Common myeloid progenitor, CD34-positive (primary cell): Measurements from ENCODE around the gene TRIM29.

ENCODE experiments used
- CTCF ChIA-PET: fragments of 350-600 bp; sonication (Branson Sonifier 250); formaldehyde crosslinking; loops from one replicate; lab custom pipeline; 2021; ENCODE audit warnings: antibody characterized with exemption; lab: Charles Lee
- POLR2A ChIA-PET: fragments of 350-600 bp; sonication (Branson Sonifier 250); formaldehyde crosslinking; loops from one replicate; lab custom pipeline; 2021; ENCODE audit warnings: antibody characterized with exemption; lab: Charles Lee
- DNase-seq, 3 donors: peaks; one replicate each; pipeline versions ENCODE4 v3.0.0 to v3.0.0-alpha.2; 2013
- H3K27ac ChIP-seq, 2 experiments: 1 replicate in 1 of 2; 2 replicates in 1 of 2; pipeline ENCODE4 v1.7.0; 2013; ENCODE audit warnings: inconsistent platforms in 2 of 2, low read length in 2 of 2, mild to moderate bottlenecking in 2 of 2, low read depth in 1 of 2, moderate library complexity in 1 of 2; ENCODE audit not compliant: severe bottlenecking in 2 of 2, insufficient read depth in 1 of 2, poor library complexity in 1 of 2
- H3K27me3 ChIP-seq, 5 experiments: replicated peaks in 2 of 5; 1 replicate in 3 of 5; 2 replicates in 2 of 5; pipeline versions ENCODE4 v1.6.1 to v1.7.0; 2013; ENCODE audit warnings: low read length in 4 of 5, mild to moderate bottlenecking in 2 of 5, moderate library complexity in 2 of 5, inconsistent platforms in 1 of 5; ENCODE audit not compliant: insufficient read depth in 5 of 5, control insufficient read depth in 4 of 5
- H3K36me3 ChIP-seq, 4 experiments: 1 replicate in 2 of 4; 2 replicates in 2 of 4; pipeline versions ENCODE4 v1.6.1 to v1.7.0; 2013; ENCODE audit warnings: low read length in 3 of 4, control low read depth in 1 of 4, mild to moderate bottlenecking in 1 of 4; ENCODE audit not compliant: control insufficient read depth in 4 of 4, insufficient read depth in 4 of 4
- H3K4me1 ChIP-seq, 4 experiments: 1 replicate in 3 of 4; 2 replicates in 1 of 4; pipeline versions ENCODE4 v1.6.1 to v1.7.1; 2013; ENCODE audit warnings: low read length in 3 of 4, mild to moderate bottlenecking in 3 of 4, control low read depth in 1 of 4, inconsistent platforms in 1 of 4, moderate library complexity in 1 of 4; ENCODE audit not compliant: control insufficient read depth in 4 of 4, insufficient read depth in 4 of 4; ENCODE audit errors: control extremely low read depth in 1 of 4
- H3K4me3 ChIP-seq, 7 experiments: 1 replicate in 4 of 7; 2 replicates in 3 of 7; pipeline versions ENCODE4 v1.5.1 to v1.7.0; 2013; ENCODE audit warnings: mild to moderate bottlenecking in 7 of 7, low read length in 6 of 7, moderate library complexity in 6 of 7, inconsistent platforms in 2 of 7, low read depth in 2 of 7, control low read depth in 1 of 7; ENCODE audit not compliant: insufficient read depth in 4 of 7, control insufficient read depth in 1 of 7; ENCODE audit errors: extremely low read depth in 1 of 7
- H3K9me3 ChIP-seq, 5 experiments: 1 replicate in 4 of 5; 2 replicates in 1 of 5; pipeline versions ENCODE4 v1.6.1 to v1.7.1; 2013; ENCODE audit warnings: low read length in 4 of 5, mild to moderate bottlenecking in 2 of 5, inconsistent platforms in 1 of 5, low read depth in 1 of 5, moderate library complexity in 1 of 5; ENCODE audit not compliant: control insufficient read depth in 4 of 5, insufficient read depth in 2 of 5; ENCODE audit errors: control extremely low read depth in 1 of 5
- WGBS: methylation state at CpG from one replicate; pipeline ENCODE4 v1.1.5; 2013; ENCODE audit not compliant: insufficient coverage; 5-methylcytosine and 5-hydroxymethylcytosine counted together

Gene TRIM29

DNA sequence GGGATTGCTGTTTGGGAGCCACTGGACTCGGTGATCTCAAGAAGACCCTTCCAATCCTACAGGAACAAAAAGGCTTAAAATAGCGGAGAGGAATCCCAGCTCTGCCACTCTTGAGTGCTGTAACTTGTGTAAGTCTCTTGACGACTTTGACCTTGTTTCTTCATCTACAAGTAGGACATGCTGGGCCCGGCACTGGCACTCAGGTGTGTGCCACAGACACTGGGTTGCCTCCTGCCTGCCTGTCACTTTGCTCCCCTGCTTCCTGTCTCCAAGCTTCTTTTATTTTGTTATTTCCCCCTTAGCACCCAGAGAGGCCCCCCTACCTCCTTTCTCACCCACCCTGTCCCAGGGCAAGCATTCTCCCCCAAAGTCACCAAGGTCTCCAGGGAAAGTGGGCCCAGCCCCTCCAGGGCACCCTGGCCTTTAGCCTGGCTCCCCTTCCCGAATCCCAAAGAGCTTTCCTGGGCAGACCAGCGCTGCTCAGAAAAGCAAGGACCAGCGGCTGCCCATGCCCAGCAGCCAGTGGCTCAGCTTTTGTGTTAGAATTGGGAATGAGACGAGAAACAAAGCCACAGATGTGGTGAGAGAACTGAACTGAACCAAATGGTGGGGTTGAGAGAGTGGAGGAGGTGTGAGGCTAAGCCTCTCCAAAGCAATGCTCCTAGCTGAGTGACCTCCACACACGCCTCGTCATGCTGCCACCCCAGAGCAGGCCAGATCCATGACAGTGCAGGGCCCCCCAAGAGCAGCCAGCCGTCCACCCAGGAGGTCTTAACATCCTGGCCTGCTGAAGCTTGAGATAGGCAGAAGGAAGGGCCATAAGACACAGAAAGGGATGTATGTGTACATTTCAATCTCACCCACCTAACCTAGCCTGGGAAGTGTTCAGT lies 4.5 kb downstream of the TRIM29 start:
- 95% methylated on average over 9 of the region's 11 CpGs for WGBS
- Histone ChIP-seq H3K9me3 (no peaks in the 10 kb centered on the region), H3K27me3 (peaks cover 0 to 6% (median 2%) of the 10 kb centered on the region in 5 experiments), H3K36me3 (no peaks in the 10 kb centered on the region), H3K27ac (no peak overlapping the region), H3K4me1 (no peaks in the 10 kb centered on the region), H3K4me3 (no peak overlapping the region)
- CTCF ChIA-PET = interaction anchor here (1.2 kb wide), 1 partner anchor 13 kb away, joined by 3 read pairs; no protein-coding TSS in a partner anchor
- POLR2A ChIA-PET = no interaction called here
- no peak for DNase-seq

- POLR2A ChIA-PET = no interaction called here
- WGBS = 95% methylated on average over 4 of the region's 4 CpGs
- Histone ChIP-seq H3K36me3 (no peaks in the 10 kb centered on the region), H3K4me3 (no peak overlapping the region), H3K27ac (no peak overlapping the region), H3K9me3 (no peaks in the 10 kb centered on the region), H3K27me3 (peaks cover 0 to 6% (median 2%) of the 10 kb centered on the region in 5 experiments), H3K4me1 (no peaks in the 10 kb centered on the region)
- DNase-seq = no peak
- CTCF ChIA-PET = no interaction called here
Measured at GRCh38 chr11:120132645-120133185, 5.2 kb downstream of the TRIM29 start.

DNA sequence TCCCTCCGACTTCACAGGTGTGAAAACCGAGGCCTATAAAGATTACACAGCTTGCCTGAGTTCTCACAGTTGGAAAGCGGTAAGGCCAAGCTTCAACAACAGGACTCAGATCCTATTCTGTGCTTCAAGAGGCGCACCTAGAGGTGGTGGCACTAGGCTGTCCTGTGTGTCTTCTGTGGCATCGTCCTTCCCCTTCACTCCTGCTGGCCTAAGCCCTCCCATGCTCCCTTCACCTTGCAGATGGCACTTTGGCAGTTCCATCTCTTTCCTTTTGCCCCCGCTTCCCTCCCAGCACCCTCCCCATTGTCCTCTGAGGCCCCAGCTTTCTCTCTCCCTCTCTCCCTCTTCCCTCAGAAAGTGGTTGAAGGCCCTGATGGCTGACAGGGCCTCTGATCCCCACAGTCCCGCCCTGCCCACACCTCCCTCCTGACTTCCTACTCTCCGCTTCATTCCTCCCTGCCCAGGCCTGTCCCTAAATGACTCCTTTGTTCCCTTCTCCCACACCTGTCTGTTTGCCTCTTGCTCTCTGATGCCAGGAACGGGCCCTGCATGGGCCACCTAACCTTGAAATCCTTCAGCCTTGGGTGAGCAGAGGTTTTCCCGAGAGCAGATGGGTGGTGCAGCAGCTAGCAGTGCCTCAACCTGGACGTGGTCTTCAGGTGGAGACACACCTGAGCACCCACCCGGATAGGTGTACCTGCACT lies 5.8 kb downstream of the TRIM29 start:
- ChIA-PET CTCF (no interaction called here), POLR2A (no interaction called here)
- Histone ChIP-seq H3K4me1 (no peaks in the 10 kb centered on the region), H3K4me3 (no peak overlapping the region), H3K9me3 (no peaks in the 10 kb centered on the region), H3K27ac (no peak overlapping the region), H3K36me3 (no peaks in the 10 kb centered on the region), H3K27me3 (peaks cover 0 to 6% (median 2%) of the 10 kb centered on the region in 5 experiments)
- whole genome bisulfite sequencing = 86% methylated on average over 12 of the region's 12 CpGs
- no peak for DNase-seq

DNA sequence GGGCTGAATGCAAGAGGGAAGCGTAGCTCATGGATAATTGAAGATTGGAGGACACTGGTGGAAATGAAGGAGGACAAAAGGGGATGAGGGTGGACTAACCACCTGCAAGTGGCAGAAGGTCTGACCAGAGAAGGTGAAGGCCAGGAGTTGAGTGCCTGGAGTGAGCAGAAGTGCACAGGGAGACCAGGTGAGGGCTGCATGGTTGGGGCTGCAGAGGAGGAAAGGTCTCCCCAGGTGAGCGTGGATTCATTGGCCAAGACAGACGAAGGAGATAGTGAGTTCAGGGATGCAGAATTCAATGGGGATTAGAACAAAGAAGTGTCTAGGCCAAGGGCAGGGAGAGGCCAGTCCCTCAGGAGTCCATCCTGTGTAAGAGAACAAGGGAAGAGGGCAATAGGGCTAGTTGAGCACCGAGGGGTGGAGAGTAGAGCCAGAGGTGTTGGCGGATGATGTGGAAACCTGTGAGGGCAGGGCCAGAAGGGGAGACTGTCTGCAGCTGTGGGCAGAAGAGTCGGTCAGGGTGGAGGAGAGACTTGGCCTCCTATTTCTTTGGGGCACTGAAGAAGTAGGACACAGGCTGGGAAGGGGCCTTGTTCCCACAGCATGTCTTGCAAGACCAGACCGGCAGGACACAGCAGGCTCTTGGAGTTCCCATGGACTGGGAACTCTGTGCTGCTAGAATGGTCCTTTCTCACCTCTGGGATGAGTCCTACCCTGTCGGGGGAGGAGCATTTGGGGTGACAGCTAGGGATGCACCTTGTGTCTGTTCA lies 6.7 kb downstream of the TRIM29 start:
- H3K4me1 ChIP-seq = no peaks in the 10 kb centered on the region
- H3K27ac ChIP-seq = no peak overlapping the region
- no peak overlapping the region for H3K4me3 ChIP-seq
- CTCF ChIA-PET = no interaction called here
- 97% methylated on average over 8 of the region's 8 CpGs for WGBS
- H3K9me3 ChIP-seq = no peaks in the 10 kb centered on the region
- POLR2A ChIA-PET = no interaction called here
- no peaks in the 10 kb centered on the region for H3K36me3 ChIP-seq
- DNase-seq = no peak
- peaks cover 0 to 6% (median 2%) of the 10 kb centered on the region in 5 experiments for H3K27me3 ChIP-seq

DNA sequence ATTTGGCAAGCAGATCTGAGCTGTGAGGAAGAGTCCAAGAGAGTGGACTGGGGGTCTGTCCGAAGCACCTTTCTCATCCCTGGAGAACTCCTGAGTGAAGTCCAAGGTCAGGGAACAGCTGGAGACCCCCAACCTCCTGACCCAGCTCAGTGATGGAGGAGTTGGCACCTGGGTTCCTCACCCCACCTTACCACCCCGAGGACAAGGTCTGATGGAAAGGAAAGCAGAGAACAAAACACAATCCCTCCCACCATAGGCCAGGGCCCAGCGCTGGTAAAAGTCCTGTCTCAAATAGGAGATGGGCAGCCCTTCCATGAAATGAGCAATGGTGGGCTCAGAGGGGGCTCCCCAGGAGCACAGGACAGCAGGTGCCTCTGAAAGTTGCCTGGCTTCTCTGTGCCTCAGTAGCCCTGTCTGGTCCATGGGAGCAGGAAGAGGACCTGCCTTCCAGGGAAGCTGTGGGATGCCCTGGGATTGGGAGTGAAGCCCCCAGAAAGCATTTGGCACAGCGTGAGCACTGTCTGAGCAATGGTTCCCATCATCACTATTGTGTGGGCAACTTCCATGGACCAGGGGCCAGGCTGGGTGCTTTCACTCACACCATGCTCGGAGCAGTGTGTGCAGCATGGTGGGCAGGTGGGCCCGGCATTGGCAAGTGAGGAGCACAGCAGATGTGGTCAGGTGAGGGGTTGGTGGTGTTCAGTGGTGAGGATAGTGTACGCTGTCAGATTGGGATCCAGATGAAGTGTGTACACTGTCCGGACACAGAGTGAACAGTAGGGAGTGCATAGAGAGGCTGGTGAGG lies 7.5 kb downstream of the TRIM29 start:
- Histone ChIP-seq H3K27me3 (peaks cover 0 to 6% (median 2%) of the 10 kb centered on the region in 5 experiments), H3K27ac (no peak overlapping the region), H3K36me3 (no peaks in the 10 kb centered on the region), H3K4me3 (no peak overlapping the region), H3K9me3 (no peaks in the 10 kb centered on the region), H3K4me1 (no peaks in the 10 kb centered on the region)
- CTCF ChIA-PET = interaction anchor here (0.6 kb wide), 1 partner anchor 1004 kb away, joined by 3 read pairs; no protein-coding TSS in a partner anchor
- WGBS = 100% methylated on average over 4 of the region's 8 CpGs
- POLR2A ChIA-PET = no interaction called here
- DNase-seq = no peak

DNA sequence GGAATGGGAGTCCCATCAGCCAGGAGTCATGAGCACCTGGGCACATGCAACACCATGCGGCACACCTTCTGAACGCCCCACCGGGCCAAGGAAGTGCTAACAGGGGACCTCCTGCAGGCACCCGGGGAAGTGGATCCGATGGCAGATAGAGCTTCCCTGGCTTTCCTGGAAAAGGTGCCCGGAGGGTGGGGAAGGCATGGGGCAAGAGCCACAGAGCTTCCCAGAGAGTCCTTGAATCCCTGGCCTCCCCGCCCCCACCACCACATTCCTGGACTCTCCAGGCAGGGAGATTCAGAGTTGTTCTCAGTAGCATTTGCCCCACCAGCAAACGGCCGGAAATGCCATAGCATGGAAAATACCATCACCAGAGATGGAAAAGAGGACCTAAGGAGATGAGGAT lies 8.3 kb downstream of the TRIM29 start:
- H3K36me3 ChIP-seq = no peaks in the 10 kb centered on the region
- no peaks in the 10 kb centered on the region for H3K9me3 ChIP-seq
- no peak overlapping the region for H3K4me3 ChIP-seq
- 92% methylated on average over 9 of the region's 9 CpGs for WGBS
- peaks cover 0 to 7% (median 2%) of the 10 kb centered on the region in 5 experiments for H3K27me3 ChIP-seq
- ChIA-PET POLR2A (no interaction called here), CTCF (no interaction called here)
- no peak overlapping the region for H3K27ac ChIP-seq
- no peak for DNase-seq
- no peaks in the 10 kb centered on the region for H3K4me1 ChIP-seq
